BE2C (cell line): ENCODE data around the gene MARCHF3. TPM values are rescaled to one million over a fixed set of nuclear protein-coding genes. Genes with fewer than 3 reads are reported as not detected.

Experiments
- DNase-seq: peaks from one replicate; pipeline ENCODE4 v3.0.0-alpha.2; 2020
- H3K27me3 ChIP-seq: fragments of 250-450 bp; sonication (Bioruptor Pico); 2 replicates; pipeline ENCODE4 v1.5.1; 2020; ENCODE audit warnings: mild to moderate bottlenecking
- H3K36me3 ChIP-seq: fragments of 250-450 bp; sonication (Bioruptor Pico); 2 replicates; pipeline ENCODE4 v1.5.1; 2020; ENCODE audit warnings: mild to moderate bottlenecking
- H3K4me1 ChIP-seq: fragments of 250-450 bp; sonication (Bioruptor Pico); 2 replicates; pipeline ENCODE4 v1.5.1; 2020
- H3K4me3 ChIP-seq: 2 replicates; pipeline ENCODE4 v1.5.1; 2011; ENCODE audit warnings: low read depth, low read length
- H3K9me3 ChIP-seq: fragments of 250-450 bp; sonication (Bioruptor Pico); 2 replicates; pipeline ENCODE4 v1.5.1; 2020
- CTCF ChIP-seq: IDR thresholded peaks from 2 replicates; pipeline ENCODE4 v1.5.1; 2012; ENCODE audit warnings: mild to moderate bottlenecking, low read depth, low read length
- polyA plus RNA-seq: library from polyadenylated mRNA; unstranded; fragments of >200 nt; gene quantifications from one replicate; pipeline ENCODE4 v1.2.1, GENCODE V29; 2012; ENCODE audit warnings: low read depth, missing spikeins; ENCODE audit not compliant: insufficient read length, insufficient read depth

The MARCHF3 gene
- 4.4 TPM for polyA plus RNA-seq

- no peak; the same call in 1 of the 2 replicates for TF ChIP-seq CTCF
- Histone ChIP-seq H3K27me3 (no peaks in the 10 kb centered on the region), H3K36me3 (no peaks in the 10 kb centered on the region), H3K4me3 (peak within 1 kb of the TSS; percentile 88), H3K9me3 (no peaks in the 10 kb centered on the region), H3K4me1 (no peaks in the 10 kb centered on the region; the same call in 1 of the 2 replicates)
- DNase-seq = peak; percentile 98
These were observed at the start of gene MARCHF3 for GRCh38 chr5:127030259-127031146. TSS of gene MARCHF3 (minus strand) at chr5:127030558. CDS start at chr5:126918171, 112,387 bp downstream.

- Histone ChIP-seq H3K4me3 (no peak overlapping the region), H3K9me3 (no peaks in the 10 kb centered on the region), H3K4me1 (no peaks in the 10 kb centered on the region), H3K27me3 (no peaks in the 10 kb centered on the region), H3K36me3 (no peaks in the 10 kb centered on the region)
- TF ChIP-seq CTCF = no peak
- DNase-seq = no peak
These were observed 49.7 kb upstream of the MARCHF3 start for GRCh38 chr5:127079994-127080491.

- no peaks in the 10 kb centered on the region for H3K9me3 ChIP-seq
- DNase-seq = no peak
- no peaks in the 10 kb centered on the region for H3K4me1 ChIP-seq
- no peaks in the 10 kb centered on the region for H3K36me3 ChIP-seq
- H3K4me3 ChIP-seq = no peak overlapping the region
- no peak for TF ChIP-seq CTCF
- no peaks in the 10 kb centered on the region for H3K27me3 ChIP-seq
These were observed 47.0 kb upstream of the MARCHF3 start for GRCh38 chr5:127077366-127077765.

- Histone ChIP-seq H3K4me1 (no peaks in the 10 kb centered on the region), H3K4me3 (no peak overlapping the region), H3K36me3 (no peaks in the 10 kb centered on the region), H3K9me3 (no peaks in the 10 kb centered on the region), H3K27me3 (no peaks in the 10 kb centered on the region)
- TF ChIP-seq CTCF = no peak
- DNase-seq = no peak
These were observed 46.2 kb upstream of the MARCHF3 start for GRCh38 chr5:127076315-127077129.

- no peaks in the 10 kb centered on the region for H3K36me3 ChIP-seq
- no peak overlapping the region for H3K4me3 ChIP-seq
- no peak for DNase-seq
- H3K9me3 ChIP-seq = no peaks in the 10 kb centered on the region
- no peaks in the 10 kb centered on the region for H3K27me3 ChIP-seq
- no peaks in the 10 kb centered on the region for H3K4me1 ChIP-seq
- no peak for TF ChIP-seq CTCF
These were observed 44.1 kb upstream of the MARCHF3 start for GRCh38 chr5:127074466-127074865.
